Measurements from ENCODE around the gene MYO1D. TPM values are rescaled to one million over a fixed set of nuclear protein-coding genes. Genes with fewer than 3 reads are reported as not detected.

Gene MYO1D
- total RNA-seq, 2 donors from 2014 or later: 42.9 to 43.7 TPM

GRCh38 chr17:32464374-32464773 is 412.6 kb downstream of the MYO1D start:
- Histone ChIP-seq H3K36me3 (ENCODE audit: control insufficient read depth, insufficient read depth, low read length) (peaks cover 93% of the 10 kb centered on the region), H3K9ac (ENCODE audit: extremely low read depth, low read length, poor library complexity, severe bottlenecking) (no peak overlapping the region), H3K27ac (ENCODE audit: low read depth, low read length) (no peak overlapping the region), H3K9me3 (ENCODE audit: control insufficient read depth, low read length) (no peaks in the 10 kb centered on the region), H3K27me3 (ENCODE audit: control insufficient read depth, insufficient read depth, low read length, poor library complexity, severe bottlenecking) (no peaks in the 10 kb centered on the region), H3K4me3 (ENCODE audit: low read length) (no peak overlapping the region), H3K4me1 (ENCODE audit: control insufficient read depth, insufficient read depth, low read length) (no peaks in the 10 kb centered on the region)
- TF ChIP-seq CTCF (conservative IDR thresholded peaks at IDR 0.05): no peak
- no peak overlapping the region for H3K27ac Mint-ChIP-seq
- no peaks in the 10 kb centered on the region for H3K9me3 Mint-ChIP-seq
- peaks cover 2% of the 10 kb centered on the region for H3K4me1 Mint-ChIP-seq
- H3K27me3 Mint-ChIP-seq (ENCODE audit: insufficient read depth): no peaks in the 10 kb centered on the region
- DNase-seq: no peak
- WGBS, 2 experiments (ENCODE audit: insufficient coverage in 1 of 2, insufficient read length in 1 of 2): 100% methylated on average over 1 of the region's 1 CpG
- H3K36me3 Mint-ChIP-seq (ENCODE audit: low read depth): peaks cover 82% of the 10 kb centered on the region
- no peak overlapping the region for H3K4me3 Mint-ChIP-seq

- Mint-ChIP-seq H3K27ac (no peak overlapping the region), H3K4me1 (peaks cover 2% of the 10 kb centered on the region), H3K4me3 (no peak overlapping the region), H3K27me3 (ENCODE audit: insufficient read depth) (no peaks in the 10 kb centered on the region), H3K9me3 (no peaks in the 10 kb centered on the region), H3K36me3 (ENCODE audit: low read depth) (peaks cover 81% of the 10 kb centered on the region)
- no peak for DNase-seq
- Histone ChIP-seq H3K27ac (ENCODE audit: low read depth, low read length) (no peak overlapping the region), H3K4me1 (ENCODE audit: control insufficient read depth, insufficient read depth, low read length) (no peaks in the 10 kb centered on the region), H3K9ac (ENCODE audit: extremely low read depth, low read length, poor library complexity, severe bottlenecking) (no peak overlapping the region), H3K4me3 (ENCODE audit: low read length) (no peak overlapping the region), H3K9me3 (ENCODE audit: control insufficient read depth, low read length) (no peaks in the 10 kb centered on the region), H3K27me3 (ENCODE audit: control insufficient read depth, insufficient read depth, low read length, poor library complexity, severe bottlenecking) (no peaks in the 10 kb centered on the region), H3K36me3 (ENCODE audit: control insufficient read depth, insufficient read depth, low read length) (peaks cover 91% of the 10 kb centered on the region)
- no peak for TF ChIP-seq CTCF (conservative IDR thresholded peaks at IDR 0.05)
- 92 to 100% methylated on average over 1 to 3 of the region's 3 CpGs for WGBS, 2 experiments (ENCODE audit: insufficient coverage in 1 of 2, insufficient read length in 1 of 2)
These were observed 413.6 kb downstream of the MYO1D start for GRCh38 chr17:32463304-32463703.

GRCh38 chr17:32461853-32462617 is 414.9 kb downstream of the MYO1D start:
- Histone ChIP-seq H3K4me1 (ENCODE audit: control insufficient read depth, insufficient read depth, low read length) (no peaks in the 10 kb centered on the region), H3K9ac (ENCODE audit: extremely low read depth, low read length, poor library complexity, severe bottlenecking) (no peak overlapping the region), H3K4me3 (ENCODE audit: low read length) (no peak overlapping the region), H3K9me3 (ENCODE audit: control insufficient read depth, low read length) (no peaks in the 10 kb centered on the region), H3K27ac (ENCODE audit: low read depth, low read length) (no peak overlapping the region), H3K36me3 (ENCODE audit: control insufficient read depth, insufficient read depth, low read length) (peaks cover 92% of the 10 kb centered on the region), H3K27me3 (ENCODE audit: control insufficient read depth, insufficient read depth, low read length, poor library complexity, severe bottlenecking) (no peaks in the 10 kb centered on the region)
- peak; percentile 81 for TF ChIP-seq CTCF (conservative IDR thresholded peaks at IDR 0.05)
- Mint-ChIP-seq H3K4me3 (no peak overlapping the region), H3K27ac (no peak overlapping the region), H3K4me1 (peaks cover 2% of the 10 kb centered on the region), H3K27me3 (ENCODE audit: insufficient read depth) (no peaks in the 10 kb centered on the region), H3K9me3 (no peaks in the 10 kb centered on the region), H3K36me3 (ENCODE audit: low read depth) (peaks cover 80% of the 10 kb centered on the region)
- 77% methylated on average over 1 of the region's 1 CpG; no CpG with 5 or more reads in 1 of the 2 experiments for WGBS, 2 experiments (ENCODE audit: insufficient coverage in 1 of 2, insufficient read length in 1 of 2)
- peak; percentile 90 for DNase-seq
